AG04449 (cell line): ENCODE results near the gene FKBP2.
A peak's percentile ranks its signal among the peaks of the same experiment; 100 is the strongest.

ENCODE experiments used
- CTCF ChIA-PET: fragments of 350-600 bp; formaldehyde crosslinking; extraction: SDS; loops from one replicate; lab custom pipeline; 2021; ENCODE audit warnings: antibody characterized with exemption; lab: Yijun Ruan, JAX
- POLR2A ChIA-PET: fragments of 400-600, 350-600 bp; formaldehyde crosslinking; extraction: SDS; loops from one replicate; lab custom pipeline; 2020; ENCODE audit warnings: antibody characterized with exemption, inconsistent platforms; lab: Yijun Ruan, JAX
- DNase-seq: peaks from one replicate; pipeline ENCODE4 v3.0.0-alpha.2; 2010; ENCODE audit warnings: low read depth, low spot score
- H3K4me3 ChIP-seq: 2 replicates; pipeline ENCODE4 v1.5.1; 2011; ENCODE audit warnings: low read depth, mild to moderate bottlenecking, control low read depth, low read length
- TF ChIP-seq, protein P1 (sequence below): IDR thresholded peaks from one replicate; pipeline ENCODE4 v1.5.1; 2011; ENCODE audit warnings: mild to moderate bottlenecking, moderate library complexity, low read length, control low read depth, inconsistent platforms; ENCODE audit not compliant: insufficient read depth; ENCODE audit errors: missing control alignments

Gene FKBP2

DNA sequence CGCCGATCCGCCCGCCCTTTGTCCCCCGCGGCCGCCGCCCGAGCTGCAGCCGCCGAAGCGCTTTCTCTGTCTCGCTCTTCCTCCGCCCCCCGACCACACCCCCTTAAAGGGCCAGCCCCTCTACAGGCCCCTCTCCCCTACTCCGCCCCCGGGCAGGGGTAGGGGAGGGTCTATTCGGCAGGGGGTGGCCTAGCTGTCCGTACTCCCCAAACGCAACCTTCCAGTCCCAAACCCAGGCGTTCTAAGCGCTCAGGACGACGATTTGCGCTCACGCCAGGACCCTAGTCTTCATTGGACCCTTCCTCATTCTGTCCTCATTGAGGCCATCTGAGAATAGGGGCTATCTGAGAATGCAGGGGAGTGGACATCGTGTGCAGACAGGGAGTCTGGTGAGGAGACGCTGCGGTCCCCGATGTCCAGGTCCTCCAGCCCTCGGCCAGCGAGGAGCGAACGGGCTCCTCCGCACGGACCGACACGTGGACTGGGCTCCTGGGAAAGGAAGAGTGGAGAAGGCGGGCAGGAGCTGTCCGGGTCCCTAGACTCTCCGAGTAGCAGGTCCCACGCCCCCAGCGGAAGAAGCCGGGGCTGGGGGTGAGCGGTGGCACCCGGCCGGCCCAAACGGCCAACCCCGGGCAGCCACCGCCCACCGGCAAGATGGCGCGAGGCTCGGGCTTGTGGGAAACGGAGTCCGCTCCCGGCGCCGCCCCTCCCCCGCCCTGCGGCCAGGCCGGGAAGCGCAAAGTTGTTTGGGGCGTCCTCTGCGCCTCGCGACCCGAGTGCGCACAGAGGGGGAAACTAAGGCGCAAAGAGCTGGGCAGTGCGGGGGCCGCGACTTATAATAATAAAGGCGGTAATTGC is 6.2 kb downstream of the FKBP2 start, which contains the start of gene PPP1R14B:
TSS of gene PPP1R14B (minus strand) at position 73 of the 858 bp plus-strand sequence. CDS start 270 bp downstream, outside the sequence.
- ChIA-PET CTCF (interaction anchor here (0.8 to 10.8 kb wide), 7 partner anchors 8 to 108 kb away, joined by 3 to 224 read pairs (median 6); partner anchors contain the start of genes CATSPERZ, ESRRA and FERMT3), POLR2A (interaction anchor here (0.5 to 7.1 kb wide), 4 partner anchors 10 to 70 kb away, joined by 3 to 61 read pairs (median 4); partner anchors contain the start of genes PRDX5 and TRMT112)
- TF ChIP-seq, protein P1, sequence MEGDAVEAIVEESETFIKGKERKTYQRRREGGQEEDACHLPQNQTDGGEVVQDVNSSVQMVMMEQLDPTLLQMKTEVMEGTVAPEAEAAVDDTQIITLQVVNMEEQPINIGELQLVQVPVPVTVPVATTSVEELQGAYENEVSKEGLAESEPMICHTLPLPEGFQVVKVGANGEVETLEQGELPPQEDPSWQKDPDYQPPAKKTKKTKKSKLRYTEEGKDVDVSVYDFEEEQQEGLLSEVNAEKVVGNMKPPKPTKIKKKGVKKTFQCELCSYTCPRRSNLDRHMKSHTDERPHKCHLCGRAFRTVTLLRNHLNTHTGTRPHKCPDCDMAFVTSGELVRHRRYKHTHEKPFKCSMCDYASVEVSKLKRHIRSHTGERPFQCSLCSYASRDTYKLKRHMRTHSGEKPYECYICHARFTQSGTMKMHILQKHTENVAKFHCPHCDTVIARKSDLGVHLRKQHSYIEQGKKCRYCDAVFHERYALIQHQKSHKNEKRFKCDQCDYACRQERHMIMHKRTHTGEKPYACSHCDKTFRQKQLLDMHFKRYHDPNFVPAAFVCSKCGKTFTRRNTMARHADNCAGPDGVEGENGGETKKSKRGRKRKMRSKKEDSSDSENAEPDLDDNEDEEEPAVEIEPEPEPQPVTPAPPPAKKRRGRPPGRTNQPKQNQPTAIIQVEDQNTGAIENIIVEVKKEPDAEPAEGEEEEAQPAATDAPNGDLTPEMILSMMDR, result no peak
- H3K4me3 ChIP-seq, result peak within 1 kb of the TSS; percentile 88
- no peak for DNase-seq

DNA sequence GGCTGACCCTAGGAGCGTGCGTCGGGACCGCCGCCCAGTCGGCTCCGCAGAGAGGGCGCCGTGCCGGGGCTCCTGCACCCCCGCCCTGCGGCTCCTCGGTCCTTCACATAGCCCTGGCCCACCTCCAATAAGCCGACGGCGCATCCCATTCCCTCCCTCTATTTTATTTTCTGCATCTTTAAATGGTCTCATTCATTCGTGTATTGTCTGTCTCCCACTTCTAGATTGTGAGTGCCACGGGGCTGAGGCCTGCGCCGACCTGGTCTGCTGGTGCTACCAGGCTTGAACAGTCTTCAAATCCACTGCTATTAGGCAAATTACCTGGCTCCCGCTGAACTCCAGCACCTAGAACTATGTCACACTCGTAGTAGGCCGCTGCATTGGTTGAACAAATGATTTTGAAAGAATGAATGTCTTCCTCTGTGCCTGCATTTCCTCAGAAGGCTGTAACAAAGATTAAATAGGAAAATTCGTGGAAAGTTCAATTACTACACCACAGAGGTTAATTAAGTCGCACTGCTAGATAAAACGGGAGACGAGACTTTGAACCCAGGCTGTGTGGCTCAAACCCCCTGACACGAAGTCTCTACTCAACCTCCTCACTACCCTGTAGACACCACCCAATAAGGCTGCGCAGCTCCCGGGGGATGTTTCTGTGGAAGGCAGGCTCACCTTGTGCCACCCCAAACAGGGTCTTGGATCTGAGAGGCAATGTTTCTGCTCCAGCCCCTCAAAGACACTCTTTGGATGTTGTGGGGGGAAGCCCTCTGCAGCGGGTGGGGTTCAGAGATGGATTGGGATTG is 7.0 kb downstream of the FKBP2 start:
- TF ChIP-seq, protein P1, result no peak
- DNase-seq, result no peak
- POLR2A ChIA-PET, result interaction anchor here (7.1 kb wide), 1 partner anchor 22 kb away, joined by 61 read pairs; no protein-coding TSS in a partner anchor
- CTCF ChIA-PET, result interaction anchor here (0.8 to 10.8 kb wide), 6 partner anchors 8 to 107 kb away, joined by 3 to 224 read pairs (median 54); partner anchors contain the start of genes CATSPERZ, ESRRA and FERMT3
- H3K4me3 ChIP-seq, result peak overlapping the region; percentile 75

DNA sequence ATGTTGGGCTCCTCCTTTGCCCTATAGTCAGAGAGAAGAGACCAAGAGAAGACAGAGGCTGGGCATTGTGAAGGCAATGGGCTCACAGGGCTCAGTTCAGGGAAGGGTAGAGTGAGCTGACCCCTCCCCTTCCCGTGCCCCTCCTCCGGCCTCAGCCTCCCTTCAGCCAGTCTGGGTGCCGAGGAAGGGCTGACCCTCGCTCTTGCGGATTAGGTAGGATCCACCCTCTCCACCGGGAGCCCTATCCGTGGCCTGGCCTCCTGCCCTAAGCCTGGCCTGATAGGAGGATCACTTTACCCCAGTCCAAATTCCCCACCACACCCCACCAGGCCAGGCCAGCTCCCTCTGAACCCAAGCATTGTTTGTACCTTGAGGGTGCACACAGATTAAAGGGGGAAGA is 7.7 kb downstream of the FKBP2 start:
- H3K4me3 ChIP-seq, result no peak overlapping the region
- DNase-seq, result no peak
- POLR2A ChIA-PET, result interaction anchor here (7.1 kb wide), 1 partner anchor 21 kb away, joined by 61 read pairs; no protein-coding TSS in a partner anchor
- TF ChIP-seq, protein P1, result no peak
- CTCF ChIA-PET, result interaction anchor here (4.1 to 10.8 kb wide), 4 partner anchors 17 to 54 kb away, joined by 20 to 224 read pairs (median 121); partner anchors contain the start of genes CATSPERZ, ESRRA and FERMT3

DNA sequence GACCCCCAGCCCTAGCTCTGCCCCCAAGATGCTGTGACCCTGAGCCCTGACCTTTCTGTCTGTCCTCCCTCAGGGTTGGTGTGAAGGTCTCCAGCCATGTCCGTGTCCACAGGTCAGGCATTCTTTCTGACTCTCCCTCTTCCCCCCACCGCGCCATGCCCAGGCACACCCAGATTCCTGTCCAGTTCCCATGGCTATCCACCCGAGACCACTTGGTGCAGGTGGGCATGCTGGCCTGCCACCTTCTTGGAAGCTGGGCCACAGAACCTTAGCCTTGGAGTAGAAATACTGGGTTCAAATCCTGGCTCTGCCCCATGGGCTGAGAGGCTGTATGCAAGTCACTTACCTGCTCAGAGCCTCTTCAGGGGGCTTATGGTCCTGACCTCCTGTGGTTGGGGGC is 8.1 kb downstream of the FKBP2 start:
- TF ChIP-seq, protein P1, result no peak
- ChIA-PET POLR2A (interaction anchor here (0.6 to 7.1 kb wide), 2 partner anchors 17 to 21 kb away, joined by 3 to 61 read pairs; no protein-coding TSS in a partner anchor), CTCF (interaction anchor here (1.1 to 10.8 kb wide), 5 partner anchors 8 to 54 kb away, joined by 3 to 224 read pairs (median 103); partner anchors contain the start of genes CATSPERZ, ESRRA, FERMT3 and FKBP2)
- H3K4me3 ChIP-seq, result no peak overlapping the region
- DNase-seq, result no peak

DNA sequence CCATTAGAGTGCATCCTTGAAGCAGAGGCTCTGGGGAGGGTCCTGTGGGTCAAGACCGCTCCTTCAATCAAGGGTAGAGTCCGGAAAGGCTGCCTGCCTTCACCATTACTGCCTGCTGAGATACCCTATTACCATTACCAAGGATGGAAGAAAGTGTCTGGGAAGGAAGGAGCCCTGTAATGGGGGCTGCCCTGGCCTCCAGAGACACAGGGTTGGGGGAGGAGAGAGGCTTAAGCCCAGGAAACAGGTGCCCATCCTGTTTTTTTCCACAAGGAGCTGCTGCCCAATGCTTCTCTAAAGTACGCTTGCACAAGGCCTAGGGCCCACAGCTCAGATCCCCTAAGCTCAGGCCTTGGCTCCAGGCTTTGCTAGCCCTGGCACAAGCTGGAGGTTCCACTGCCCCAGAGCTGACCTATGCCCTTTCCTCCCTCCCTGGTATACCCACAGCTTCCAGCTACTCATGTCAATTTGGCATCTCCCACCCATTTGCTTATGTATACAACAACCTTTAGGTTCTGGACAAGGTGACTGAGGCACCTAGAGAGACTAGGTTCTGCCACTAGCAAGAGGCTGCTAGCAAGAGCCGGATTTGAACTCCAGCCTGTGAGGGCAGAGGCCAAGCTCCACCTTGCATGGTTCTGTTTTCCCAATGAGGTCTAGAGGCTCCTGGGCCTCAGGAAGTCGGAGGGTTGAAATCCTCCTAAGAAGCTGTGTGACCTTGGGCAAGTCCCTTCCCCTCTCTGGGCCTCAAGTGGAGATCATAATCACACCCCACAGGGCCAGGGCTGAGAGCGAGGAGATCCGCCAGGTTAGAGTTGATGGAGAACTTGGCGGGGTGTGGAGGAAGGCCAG is 8.9 kb downstream of the FKBP2 start:
- TF ChIP-seq, protein P1, result no peak
- POLR2A ChIA-PET, result interaction anchor here (0.6 to 1.4 kb wide), 4 partner anchors 9 to 22 kb away, joined by 3 to 5 read pairs (median 3); partner anchors contain the start of gene FKBP2
- H3K4me3 ChIP-seq, result no peak overlapping the region
- DNase-seq, result no peak
- CTCF ChIA-PET, result interaction anchor here (1.0 to 10.8 kb wide), 17 partner anchors 7 to 105 kb away, joined by 3 to 224 read pairs (median 10); partner anchors contain the start of genes CATSPERZ, ESRRA, FERMT3 and FKBP2
